ENCODE data around the gene RAB22A.

The RAB22A gene

GRCh38 chr20:58305061-58305460, 4.5 kb upstream of the RAB22A start:
- peak; percentile 65 to 77 for DNase-seq

DNA sequence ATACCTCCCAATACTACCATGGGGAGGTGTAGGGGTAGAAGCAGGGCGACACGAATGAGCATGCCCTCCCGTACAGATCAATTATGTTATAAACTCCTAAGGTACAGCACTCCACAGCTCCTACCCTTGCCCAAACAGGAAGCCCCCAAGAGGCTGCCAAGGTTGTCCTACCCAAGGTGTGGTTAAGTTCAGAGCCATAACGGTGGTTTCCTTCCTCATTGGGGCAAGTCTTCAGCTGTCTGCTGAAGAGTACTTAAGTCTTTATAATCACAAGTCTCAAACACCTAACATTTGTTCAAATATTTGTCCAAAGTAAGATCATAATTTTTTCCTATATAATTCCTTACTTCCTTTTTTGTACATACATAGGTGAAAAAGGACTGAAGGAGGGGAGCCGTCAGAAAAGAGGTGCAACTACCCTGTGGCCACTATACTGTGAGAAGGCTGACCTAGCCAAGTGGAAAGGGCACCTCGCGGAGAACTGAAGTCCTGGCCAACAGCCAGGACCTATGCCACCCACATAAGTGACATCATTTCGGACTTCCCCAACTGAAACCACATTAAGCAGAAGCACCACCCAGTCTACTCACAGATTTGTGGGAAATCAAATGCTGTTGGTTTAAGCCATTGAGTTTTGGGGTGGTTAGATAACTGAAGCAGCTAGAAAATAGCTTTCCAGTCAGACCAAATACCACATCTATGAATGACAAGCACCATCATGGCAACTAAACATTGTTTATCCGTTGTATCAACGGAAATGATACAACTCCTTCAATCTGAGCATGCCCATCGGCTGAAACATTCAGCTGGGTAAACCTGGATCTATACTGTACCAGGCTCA, 2.9 kb upstream of the RAB22A start:
- peak; percentile 94 to 97 for DNase-seq

- DNase-seq, result no peak
Measured at GRCh38 chr20:58307270-58307669, 2.2 kb upstream of the RAB22A start.

- no peak for DNase-seq
Measured at GRCh38 chr20:58308290-58308679, 1.2 kb upstream of the RAB22A start.

DNA sequence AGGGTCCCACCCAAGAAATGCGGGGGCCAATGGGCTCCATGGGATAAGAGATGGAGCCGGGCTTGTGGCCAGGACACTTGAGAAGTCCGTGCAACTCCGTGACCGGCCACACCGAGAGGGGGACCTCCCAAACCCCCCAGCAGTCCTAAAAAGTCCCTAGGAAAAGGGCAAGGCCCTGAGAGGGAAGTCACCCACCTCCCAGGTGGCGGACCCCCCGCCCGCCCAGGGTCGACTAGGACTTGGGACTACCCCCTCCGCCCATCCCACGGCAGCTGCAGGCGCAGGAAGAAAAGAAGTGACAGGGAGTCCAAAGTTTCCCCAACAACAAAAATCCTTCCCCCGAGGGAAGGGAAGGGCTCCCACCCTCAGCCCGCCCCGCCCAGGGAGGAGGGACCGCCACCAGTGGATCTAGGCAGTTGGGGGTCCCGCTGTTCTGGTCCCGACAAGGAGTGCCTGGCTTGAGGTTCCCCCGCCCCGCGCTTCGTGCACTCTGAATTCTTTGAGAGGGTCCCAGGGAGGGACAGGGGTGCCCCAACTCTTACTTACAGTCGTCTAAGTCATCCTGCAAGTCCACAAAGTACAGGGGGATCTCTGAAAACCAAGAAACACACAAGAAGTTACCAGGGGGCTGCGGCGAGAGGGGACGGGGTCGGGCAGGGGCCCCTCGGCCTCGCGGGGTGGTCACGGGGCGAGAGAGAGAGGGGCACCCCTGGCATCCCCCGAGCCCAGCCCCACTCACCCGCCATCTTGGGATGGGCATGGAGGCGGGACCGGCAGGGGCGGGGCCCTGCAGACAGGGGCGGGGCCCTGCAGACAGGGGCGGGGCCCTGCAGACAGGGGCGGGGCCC, 611 bp upstream of the RAB22A start:
- peak; percentile 45 to 48 for DNase-seq

- DNase-seq, result peak in 1 of 2 donors; percentile 22
Measured at GRCh38 chr20:58310291-58310782, 822 bp downstream of the RAB22A start.

DNA sequence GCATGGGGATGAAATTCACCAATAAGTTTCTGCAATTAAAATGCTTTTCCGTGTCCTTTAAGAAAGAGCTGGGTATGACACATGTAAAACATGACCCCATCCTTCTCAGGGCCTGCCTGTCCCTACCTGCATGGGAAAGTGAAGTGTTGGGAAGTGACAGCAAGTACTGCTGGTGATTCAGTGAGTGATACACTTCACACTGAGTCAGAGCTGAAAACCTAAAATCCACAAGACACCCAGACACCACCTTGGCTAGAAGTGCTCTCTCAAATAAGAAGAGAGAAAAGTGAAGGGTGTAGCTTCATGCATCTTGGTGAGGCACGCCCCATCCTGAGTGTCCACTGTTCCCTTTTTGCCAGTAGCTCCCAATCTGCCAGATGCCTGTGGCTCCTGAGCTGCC, 3.3 kb downstream of the RAB22A start:
- no peak for DNase-seq

- DNase-seq, result peak; percentile 10 to 36
Measured at GRCh38 chr20:58313396-58313795, 3.9 kb downstream of the RAB22A start.

- DNase-seq, result no peak
Measured at GRCh38 chr20:58321205-58321604, 11.7 kb downstream of the RAB22A start.

- DNase-seq, result no peak
Measured at GRCh38 chr20:58322083-58322482, 12.6 kb downstream of the RAB22A start.

DNA sequence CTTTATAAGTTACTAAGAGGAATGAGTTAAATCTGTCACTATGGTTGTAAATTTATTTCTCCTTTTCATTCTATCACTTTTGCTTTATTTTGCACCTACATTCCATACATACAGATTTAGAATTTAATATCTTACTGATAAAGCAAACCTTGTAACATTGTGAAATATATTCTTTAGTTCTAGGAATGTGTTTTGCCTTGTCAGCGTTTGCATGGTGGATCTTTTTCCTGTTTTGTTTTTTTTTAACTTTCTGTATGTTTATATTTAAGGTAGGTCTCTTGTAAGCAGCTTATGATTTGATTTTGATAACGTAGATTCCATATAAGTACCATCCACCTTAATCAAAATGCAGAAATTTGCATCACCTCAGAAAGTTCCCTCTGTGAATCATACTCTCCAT, 16.4 kb downstream of the RAB22A start:
- no peak for DNase-seq

GRCh38 chr20:58327211-58327610, 17.7 kb downstream of the RAB22A start:
- no peak for DNase-seq

GRCh38 chr20:58328836-58329235, 19.3 kb downstream of the RAB22A start:
- no peak for DNase-seq

GRCh38 chr20:58329711-58330110, 20.2 kb downstream of the RAB22A start:
- no peak for DNase-seq

DNA sequence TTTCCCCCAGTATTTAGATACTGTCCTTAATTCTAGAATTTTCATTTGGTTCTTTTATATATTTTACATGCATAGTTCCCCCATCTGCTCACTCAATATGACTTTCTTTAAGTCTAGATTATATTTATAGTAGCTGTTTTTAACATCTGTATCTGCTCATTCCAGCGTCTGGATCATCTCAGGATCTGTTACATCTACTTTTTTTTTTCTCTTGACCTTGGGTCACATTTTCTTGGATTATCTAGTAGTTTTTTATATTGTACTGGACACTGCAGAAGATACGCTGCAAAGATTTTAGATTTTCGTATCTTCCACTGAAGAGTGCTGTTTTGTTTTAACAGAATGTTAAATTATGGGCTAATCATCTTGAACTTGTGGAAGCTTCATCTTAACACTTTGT, 20.7 kb downstream of the RAB22A start:
- DNase-seq, result no peak

- no peak for DNase-seq
Measured at GRCh38 chr20:58330687-58331086, 21.2 kb downstream of the RAB22A start.

GRCh38 chr20:58331961-58332551, 22.5 kb downstream of the RAB22A start:
- DNase-seq, result no peak

DNA sequence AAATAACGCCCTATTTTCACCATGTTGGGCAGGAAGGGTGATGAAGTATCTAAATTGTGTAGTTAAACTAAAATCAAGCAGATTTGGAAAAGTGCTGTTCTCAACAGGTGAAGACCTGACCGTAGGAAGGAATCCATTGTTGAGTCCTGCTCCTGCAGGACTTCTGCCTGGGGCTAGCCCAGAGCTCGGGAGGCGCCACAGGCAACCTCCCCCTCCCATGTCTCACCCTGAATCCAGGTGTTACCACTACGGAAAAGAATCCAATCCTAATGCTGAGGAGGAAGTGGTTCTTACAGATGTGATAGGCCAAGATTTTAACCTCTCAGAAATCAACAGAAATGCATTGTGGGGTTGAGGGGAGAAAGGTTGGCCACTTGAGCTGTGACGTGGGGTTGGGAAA, 30.2 kb downstream of the RAB22A start:
- DNase-seq, result no peak

DNA sequence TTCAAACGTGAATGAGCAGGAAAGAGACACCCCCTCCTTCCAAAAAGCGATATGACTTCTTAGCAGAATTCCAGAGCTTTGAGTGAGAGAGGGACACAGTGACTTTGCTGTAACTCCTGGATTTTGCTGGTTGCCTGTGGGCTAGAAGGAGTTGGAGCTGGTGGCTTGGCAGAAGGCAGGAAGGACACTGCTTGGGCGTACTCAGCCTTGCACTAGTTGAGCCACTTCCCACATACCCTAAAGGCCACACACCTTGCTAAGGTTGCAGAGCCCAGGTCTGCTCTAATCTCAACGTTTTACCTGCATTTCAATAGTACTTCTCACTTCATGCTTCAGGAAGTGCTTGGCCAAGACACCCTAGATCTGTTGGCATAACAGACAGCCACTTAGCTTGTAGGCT, 30.6 kb downstream of the RAB22A start:
- no peak for DNase-seq

GRCh38 chr20:58340853-58341252, 31.3 kb downstream of the RAB22A start:
- DNase-seq, result no peak

DNA sequence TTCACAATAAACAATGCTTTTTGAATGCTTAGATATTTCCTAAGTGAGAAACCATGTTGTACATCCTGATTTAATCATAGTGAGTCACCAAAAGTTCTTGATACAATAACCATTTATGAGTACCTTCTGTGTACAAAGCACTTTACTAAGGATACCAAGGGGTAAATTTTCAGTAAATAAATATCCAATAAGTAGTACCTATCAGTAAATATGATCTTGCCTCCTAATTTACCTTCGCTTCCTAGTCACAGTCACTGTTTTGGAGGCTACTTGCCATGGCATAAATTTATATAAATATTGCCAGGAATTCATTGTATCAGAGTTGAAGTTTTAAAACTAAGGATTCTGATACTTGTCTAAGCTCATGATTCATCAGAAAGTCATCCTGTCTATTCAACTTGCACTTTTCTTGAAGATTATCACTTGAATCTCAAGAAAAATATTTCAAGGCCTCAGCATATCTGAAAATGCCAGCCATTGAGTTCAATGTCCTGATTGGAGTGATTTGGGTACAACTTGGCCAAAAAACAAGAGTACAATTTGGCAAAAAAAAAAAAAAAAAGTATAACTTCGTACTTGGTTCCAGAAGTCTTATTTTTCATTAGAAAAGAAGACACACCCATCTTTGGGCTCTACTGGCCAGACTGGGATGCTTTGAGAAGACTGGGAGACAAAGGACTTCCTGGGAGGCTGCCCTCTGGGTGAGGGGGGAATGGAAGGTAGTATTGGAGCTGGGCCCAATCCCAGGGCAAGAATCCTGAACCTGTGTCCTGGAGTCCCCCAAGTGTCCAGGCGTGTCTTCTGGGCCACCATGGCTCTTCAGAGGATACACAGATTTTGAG, 32.8 kb downstream of the RAB22A start:
- no peak for DNase-seq

DNA sequence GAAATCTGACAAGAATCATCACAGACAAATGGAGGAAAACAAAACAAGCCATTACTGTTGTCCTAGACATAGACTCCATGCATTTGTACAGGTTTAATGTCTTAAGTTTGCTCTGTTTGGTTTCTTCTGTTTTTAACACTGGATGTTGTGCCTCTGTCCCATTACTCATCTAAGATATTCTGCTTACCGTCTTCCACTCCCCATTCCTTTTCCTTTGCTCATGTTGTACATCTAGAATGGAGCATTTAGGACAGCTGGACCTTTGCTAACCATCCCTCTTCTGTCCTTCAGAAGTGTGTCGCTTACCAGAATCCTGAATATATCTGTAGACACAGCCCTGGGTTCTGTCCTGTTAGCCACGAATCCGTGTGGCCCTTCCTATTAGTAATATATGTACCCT, 35.2 kb downstream of the RAB22A start:
- no peak for DNase-seq

DNA sequence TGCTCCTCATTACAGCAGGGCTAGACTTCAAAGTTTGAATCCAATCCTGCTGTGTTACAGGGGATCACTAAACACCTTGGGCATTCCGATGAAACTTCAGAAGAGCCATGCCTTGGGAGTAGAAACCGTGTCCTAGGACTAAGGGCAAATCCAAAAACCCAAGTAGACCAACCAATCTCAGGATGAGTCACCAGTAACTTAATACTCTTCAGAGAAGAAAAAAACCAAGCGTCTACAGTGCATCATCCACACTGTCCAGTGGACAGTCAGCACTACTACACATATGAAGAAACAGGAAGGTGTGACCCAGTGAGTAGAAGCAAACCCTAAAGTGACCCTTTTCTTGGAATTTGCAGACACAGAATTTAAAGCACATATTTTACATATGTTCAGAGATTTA, 40.1 kb downstream of the RAB22A start:
- DNase-seq, result no peak
